Bronchial epithelial cell (primary cell): Measurements from ENCODE around the gene HOXB3. TPM values are rescaled to one million over a fixed set of nuclear protein-coding genes. Genes with fewer than 3 reads are reported as not detected.

Experiments
- DNase-seq: peaks from one replicate; pipeline ENCODE4 v3.0.0-alpha.2; 2010; ENCODE audit warnings: low read depth
- FAIRE-seq: peaks from 2 replicates; lab custom pipeline; 2011; peaks lifted over from hg19 to GRCh38; lab: Jason Lieb, UNC
- H3K27me3 ChIP-seq: 2 replicates; pipeline ENCODE4 v1.5.1; 2011; ENCODE audit warnings: low read length; ENCODE audit not compliant: control insufficient read depth, insufficient read depth
- H3K36me3 ChIP-seq: 2 replicates; pipeline ENCODE4 v1.5.1; 2011; ENCODE audit warnings: low read length; ENCODE audit not compliant: control insufficient read depth, insufficient read depth
- H3K4me3 ChIP-seq: 2 replicates; pipeline ENCODE4 v1.5.1; 2011; ENCODE audit warnings: mild to moderate bottlenecking, low read depth, low read length, control low read depth
- total RNA-seq: library from RNA; depleted of rRNA; stranded (reverse); fragments of >200 nt; gene quantifications from 2 replicates; pipeline ENCODE4 v1.2.1, GENCODE V29; 2014
- TF ChIP-seq, protein P1 (sequence below): IDR thresholded peaks from 2 replicates; pipeline ENCODE4 v1.5.1; 2011; ENCODE audit warnings: mild to moderate bottlenecking, moderate library complexity, low read length, control low read depth, inconsistent platforms; ENCODE audit not compliant: insufficient read depth, severe bottlenecking

Gene HOXB3
- total RNA-seq, 1 donor from 2014 or later = not detected

DNA sequence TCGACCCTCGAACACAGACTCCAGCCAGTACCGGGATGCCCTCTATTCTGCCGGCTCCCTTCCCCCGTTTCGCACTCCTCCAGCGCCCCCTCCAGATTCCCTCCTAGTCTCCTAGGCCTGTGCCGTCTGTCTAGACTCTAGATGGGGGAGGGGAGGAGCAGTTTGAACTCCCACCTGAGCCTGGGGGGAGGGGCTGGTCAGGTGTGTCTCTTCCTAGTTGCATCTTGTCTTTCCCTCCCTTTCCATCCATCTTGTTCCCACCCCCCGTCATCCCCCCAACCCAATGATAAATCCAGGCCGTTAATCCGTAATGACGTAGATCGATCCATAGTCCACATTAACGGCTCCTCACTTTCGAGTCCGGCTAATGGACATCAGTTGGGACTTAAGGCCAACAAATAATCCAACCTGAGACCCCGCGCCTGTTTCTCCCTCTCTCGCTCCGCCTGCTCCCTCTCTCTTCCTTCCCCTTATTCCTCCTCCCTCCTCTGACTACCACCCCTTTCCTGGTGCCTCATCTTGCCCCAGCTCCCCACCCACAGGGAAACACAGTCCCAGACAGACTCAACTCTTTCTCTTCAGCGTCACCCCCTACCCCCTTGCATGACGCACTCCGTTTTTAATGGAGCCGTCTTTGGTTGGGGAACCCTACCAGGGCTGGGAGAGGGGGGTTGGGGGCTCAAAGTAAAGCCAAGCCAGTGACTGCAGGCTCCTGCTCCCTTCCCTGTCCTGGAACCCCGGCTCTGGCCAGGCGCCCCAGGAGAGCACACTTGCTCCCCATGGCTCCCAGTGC, 6.9 kb upstream of the HOXB3 start:
- H3K4me3 ChIP-seq = no peak overlapping the region
- no peaks in the 10 kb centered on the region for H3K36me3 ChIP-seq
- FAIRE-seq = no peak
- DNase-seq = no peak
- TF ChIP-seq, protein P1, sequence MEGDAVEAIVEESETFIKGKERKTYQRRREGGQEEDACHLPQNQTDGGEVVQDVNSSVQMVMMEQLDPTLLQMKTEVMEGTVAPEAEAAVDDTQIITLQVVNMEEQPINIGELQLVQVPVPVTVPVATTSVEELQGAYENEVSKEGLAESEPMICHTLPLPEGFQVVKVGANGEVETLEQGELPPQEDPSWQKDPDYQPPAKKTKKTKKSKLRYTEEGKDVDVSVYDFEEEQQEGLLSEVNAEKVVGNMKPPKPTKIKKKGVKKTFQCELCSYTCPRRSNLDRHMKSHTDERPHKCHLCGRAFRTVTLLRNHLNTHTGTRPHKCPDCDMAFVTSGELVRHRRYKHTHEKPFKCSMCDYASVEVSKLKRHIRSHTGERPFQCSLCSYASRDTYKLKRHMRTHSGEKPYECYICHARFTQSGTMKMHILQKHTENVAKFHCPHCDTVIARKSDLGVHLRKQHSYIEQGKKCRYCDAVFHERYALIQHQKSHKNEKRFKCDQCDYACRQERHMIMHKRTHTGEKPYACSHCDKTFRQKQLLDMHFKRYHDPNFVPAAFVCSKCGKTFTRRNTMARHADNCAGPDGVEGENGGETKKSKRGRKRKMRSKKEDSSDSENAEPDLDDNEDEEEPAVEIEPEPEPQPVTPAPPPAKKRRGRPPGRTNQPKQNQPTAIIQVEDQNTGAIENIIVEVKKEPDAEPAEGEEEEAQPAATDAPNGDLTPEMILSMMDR = no peak
- peaks cover 91% of the 10 kb centered on the region for H3K27me3 ChIP-seq

DNA sequence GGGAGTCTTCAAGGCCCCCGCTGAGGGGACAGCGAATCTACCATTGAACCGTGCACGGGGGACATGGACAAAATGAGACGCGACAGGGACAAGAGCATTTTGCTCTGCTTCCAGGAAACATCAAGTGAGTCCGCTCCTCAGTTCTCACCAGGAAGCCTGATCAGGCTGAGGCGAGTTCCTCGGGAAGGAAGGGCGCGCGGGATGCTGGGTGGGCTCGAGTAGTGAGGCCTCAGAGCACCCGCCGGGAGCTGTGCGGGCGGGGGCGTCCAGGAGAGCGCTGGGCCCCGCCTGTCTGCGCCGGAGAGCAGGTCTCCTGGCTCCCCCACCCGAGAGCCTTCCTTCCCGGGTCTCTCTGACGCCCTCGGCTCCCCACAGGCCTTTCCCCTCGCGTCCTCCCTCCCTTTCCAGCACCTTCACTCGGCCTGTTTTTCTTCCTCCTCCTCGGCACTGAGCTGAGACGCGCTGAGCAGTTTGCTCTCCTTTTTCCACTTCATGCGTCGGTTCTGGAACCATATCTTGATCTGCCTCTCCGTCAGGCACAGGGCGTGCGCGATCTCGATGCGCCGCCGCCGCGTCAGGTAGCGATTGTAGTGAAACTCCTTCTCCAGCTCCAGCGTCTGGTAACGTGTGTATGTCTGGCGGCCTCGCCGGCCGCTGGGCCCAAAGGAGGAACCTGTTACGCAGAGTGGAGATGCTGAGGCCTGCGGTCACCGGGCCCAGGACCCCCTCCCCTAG, 6.1 kb upstream of the HOXB3 start:
- Histone ChIP-seq H3K36me3 (no peaks in the 10 kb centered on the region), H3K27me3 (peaks cover 89% of the 10 kb centered on the region), H3K4me3 (no peak overlapping the region)
- DNase-seq = no peak
- TF ChIP-seq, protein P1 = no peak
- no peak for FAIRE-seq

DNA sequence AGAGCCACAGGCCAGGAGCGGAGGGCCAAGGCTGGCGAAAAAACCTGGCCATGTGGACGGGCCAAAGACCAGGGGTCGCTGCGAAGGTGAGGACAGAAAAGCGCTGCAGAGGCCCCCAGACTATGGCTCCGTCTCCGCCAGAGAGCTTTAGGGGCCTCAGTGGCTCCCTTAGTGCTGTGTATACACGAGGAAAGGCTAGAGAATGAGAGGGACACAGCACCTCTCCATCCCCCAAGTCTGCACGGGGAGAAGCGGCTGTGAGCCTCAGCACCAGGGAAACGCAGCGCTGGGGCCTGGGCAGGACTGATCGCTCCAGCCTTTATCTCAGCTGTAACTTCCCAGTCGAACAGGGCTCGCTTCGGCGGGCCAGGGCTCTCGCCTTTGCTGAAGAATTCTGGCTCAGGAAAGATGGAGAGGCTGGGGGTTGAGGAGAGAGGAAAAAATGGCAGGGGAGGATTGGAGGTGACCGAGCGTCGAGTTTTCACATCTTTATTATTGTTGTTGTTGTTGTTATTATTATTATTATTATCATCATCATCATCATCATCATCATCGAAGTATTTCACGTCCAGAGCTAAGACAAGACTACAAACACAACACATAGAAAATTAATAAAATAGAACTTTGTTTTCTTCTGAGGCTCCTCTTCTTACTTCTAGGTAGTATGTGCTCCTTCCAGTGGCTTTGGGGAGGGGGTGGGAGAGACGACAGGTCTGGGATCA, 5.4 kb upstream of the HOXB3 start:
- TF ChIP-seq, protein P1 = no peak
- Histone ChIP-seq H3K4me3 (no peak overlapping the region), H3K27me3 (peaks cover 89% of the 10 kb centered on the region), H3K36me3 (no peaks in the 10 kb centered on the region)
- FAIRE-seq (no peak), DNase-seq (no peak)

DNA sequence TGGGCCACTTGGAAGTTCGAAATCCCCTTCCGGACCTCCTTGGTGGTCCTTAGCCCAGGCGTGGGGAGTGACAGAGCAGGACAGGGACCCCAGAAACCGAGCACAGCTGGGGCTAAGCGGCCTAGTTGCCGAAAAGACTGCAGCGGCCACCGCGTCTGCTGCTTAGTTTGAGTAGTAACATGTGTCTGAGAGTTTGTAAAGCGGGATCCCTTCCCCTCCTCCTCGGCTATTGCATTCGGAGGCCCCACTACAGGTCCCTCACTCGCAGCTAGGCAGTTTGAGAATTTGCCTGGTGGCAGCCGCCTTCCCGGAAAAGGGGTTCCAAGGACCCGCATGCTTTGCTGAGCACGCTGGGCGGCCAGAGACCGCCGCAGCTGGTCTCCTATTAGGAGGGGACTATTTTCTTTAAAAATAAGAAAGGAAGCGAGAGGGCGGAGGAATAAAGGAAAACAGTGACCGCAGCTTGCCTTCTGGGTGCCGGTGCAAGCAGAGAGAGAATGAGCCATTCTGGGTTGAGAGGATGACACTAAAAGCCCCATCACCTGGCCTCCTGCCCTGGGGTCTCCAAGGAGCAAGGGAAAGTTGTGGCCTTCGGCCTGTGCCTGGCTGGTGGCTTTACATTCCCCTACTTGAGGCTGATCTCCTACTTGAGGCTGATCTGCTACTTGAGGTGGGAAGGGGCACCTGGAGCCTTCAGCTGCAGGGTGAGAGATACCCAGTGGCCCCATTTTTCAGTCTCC, 4.7 kb upstream of the HOXB3 start:
- Histone ChIP-seq H3K4me3 (no peak overlapping the region), H3K36me3 (no peaks in the 10 kb centered on the region), H3K27me3 (peaks cover 86% of the 10 kb centered on the region)
- no peak for FAIRE-seq
- TF ChIP-seq, protein P1 = no peak
- no peak for DNase-seq

DNA sequence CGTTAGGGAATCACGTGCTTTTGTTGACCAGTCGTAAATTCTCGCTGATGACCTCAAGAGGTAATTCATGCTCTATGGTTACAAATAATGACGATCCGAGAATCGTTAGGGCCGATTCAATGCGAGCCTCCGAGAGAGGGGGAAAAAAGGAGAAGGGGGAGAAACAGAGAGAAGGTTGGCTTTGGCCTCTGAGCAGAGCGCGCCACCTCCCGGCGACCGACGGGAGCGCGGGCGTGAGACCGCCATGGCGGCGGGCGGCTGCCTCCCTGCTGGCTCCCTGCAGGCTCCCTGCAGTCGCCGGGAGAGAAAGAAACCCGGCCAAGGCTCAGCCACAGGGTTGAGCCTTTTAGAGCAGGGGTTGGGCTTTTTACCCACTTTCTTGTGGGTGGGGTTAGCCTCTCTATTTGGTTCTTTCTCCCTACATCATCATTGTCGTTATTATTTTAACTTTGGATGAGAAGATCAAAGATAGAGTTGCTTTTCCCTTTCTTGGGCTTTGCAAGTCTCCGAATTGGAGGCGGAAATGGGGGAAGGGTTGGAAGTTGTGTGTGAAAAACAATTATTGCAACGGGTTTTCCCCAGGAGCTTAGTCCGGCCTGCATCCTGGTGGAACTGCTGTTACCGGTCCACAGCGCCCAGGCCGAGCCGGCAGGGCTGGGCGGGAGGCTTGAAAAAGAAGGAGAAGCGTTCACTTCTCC, 3.9 kb upstream of the HOXB3 start:
- H3K27me3 ChIP-seq = peaks cover 86% of the 10 kb centered on the region
- TF ChIP-seq, protein P1 = peak; percentile 96
- peak; percentile 32 for DNase-seq

More for the DNA sequence above, 3.9 kb upstream of the HOXB3 start:
- Histone ChIP-seq H3K36me3 (no peaks in the 10 kb centered on the region), H3K4me3 (no peak overlapping the region)
- FAIRE-seq = no peak
